WTC11 (cell line): ENCODE data around the gene DPF1. TPM values are rescaled to one million over a fixed set of nuclear protein-coding genes. Genes with fewer than 3 reads are reported as not detected.
A peak's percentile ranks its signal among the peaks of the same experiment; 100 is the strongest.

Source experiments
- ATAC-seq: fragments of 200-7000 bp; cut with Tn5 transposase; 2 replicates; pipeline ENCODE4 v1.10.0; 2021; ENCODE audit warnings: mild to moderate bottlenecking, moderate library complexity
- CTCF ChIA-PET: fragments of 300-600 bp; sonication (Branson Sonifier 250); formaldehyde crosslinking; loops from one replicate; lab custom pipeline; 2021; ENCODE audit warnings: antibody characterized with exemption; lab: Charles Lee
- POLR2A ChIA-PET: fragments of 350-600 bp; sonication (Branson Sonifier 250); formaldehyde crosslinking; loops from one replicate; lab custom pipeline; 2021; ENCODE audit warnings: antibody characterized with exemption; lab: Charles Lee
- DNase-seq: peaks from one replicate; pipeline ENCODE4 v3.0.0; 2021; ENCODE audit warnings: low spot score
- H3K27ac Mint-ChIP-seq: 2 replicates; pipeline ENCODE4 v1.8.0; 2021; ENCODE audit warnings: mixed read lengths
- H3K27me3 Mint-ChIP-seq: 2 replicates; pipeline ENCODE4 v1.8.0; 2021; ENCODE audit warnings: low read depth, mild to moderate bottlenecking, moderate library complexity, mixed read lengths
- H3K36me3 Mint-ChIP-seq: 2 replicates; pipeline ENCODE4 v1.8.0; 2021; ENCODE audit warnings: mixed read lengths
- H3K4me1 Mint-ChIP-seq: 2 replicates; pipeline ENCODE4 v1.8.0; 2022; ENCODE audit warnings: mixed read lengths
- H3K4me3 Mint-ChIP-seq: 2 replicates; pipeline ENCODE4 v1.8.0; 2021; ENCODE audit warnings: mild to moderate bottlenecking, moderate library complexity, mixed read lengths
- H3K9me3 Mint-ChIP-seq: 2 replicates; pipeline ENCODE4 v1.8.0; 2021; ENCODE audit warnings: mixed read lengths
- CBFB ChIP-seq: sonication (generic); formaldehyde crosslinking; IDR thresholded peaks from 2 replicates; pipeline ENCODE4 v1.8.1; 2022; ENCODE audit warnings: mild to moderate bottlenecking, low read depth, missing genetic modification reagents
- CREB1 ChIP-seq: sonication (generic); formaldehyde crosslinking; IDR thresholded peaks from 2 replicates; pipeline ENCODE4 v1.8.0; 2023; ENCODE audit warnings: mild to moderate bottlenecking, missing genetic modification reagents
- FOXP1 ChIP-seq: sonication (generic); formaldehyde crosslinking; IDR thresholded peaks from 2 replicates; pipeline ENCODE4 v1.8.0; 2022; ENCODE audit warnings: missing genetic modification reagents, mild to moderate bottlenecking, moderate library complexity, borderline replicate concordance
- MXD4 ChIP-seq: fragments of 250-450 bp; sonication (Bioruptor Pico); IDR thresholded peaks from 2 replicates; pipeline ENCODE4 v1.8.0; 2021; ENCODE audit warnings: mild to moderate bottlenecking, moderate library complexity, borderline replicate concordance
- RORB ChIP-seq: fragments of 250-450 bp; sonication (Bioruptor Pico); IDR thresholded peaks from 2 replicates; pipeline ENCODE4 v1.9.0; 2021; ENCODE audit warnings: mild to moderate bottlenecking
- SMAD4 ChIP-seq: sonication (generic); formaldehyde crosslinking; IDR thresholded peaks from 2 replicates; pipeline ENCODE4 v1.8.0; 2022; ENCODE audit warnings: mild to moderate bottlenecking, missing genetic modification reagents
- ZNF396 ChIP-seq: fragments of 250-450 bp; sonication (Bioruptor Pico); IDR thresholded peaks from 2 replicates; pipeline ENCODE4 v1.8.0; 2021; ENCODE audit warnings: mild to moderate bottlenecking, moderate library complexity, borderline replicate concordance
- ZNF416 ChIP-seq: fragments of 250-450 bp; sonication (Bioruptor Pico); IDR thresholded peaks from 2 replicates; pipeline ENCODE4 v1.9.0; 2021; ENCODE audit warnings: mild to moderate bottlenecking, inconsistent platforms
- ZNF512 ChIP-seq: sonication (generic); formaldehyde crosslinking; IDR thresholded peaks from 2 replicates; pipeline ENCODE4 v1.8.1; 2022; ENCODE audit warnings: missing genetic modification reagents, borderline replicate concordance
- ZNF671 ChIP-seq: fragments of 250-450 bp; sonication (Bioruptor Pico); IDR thresholded peaks from 2 replicates; pipeline ENCODE4 v1.8.0; 2021; ENCODE audit warnings: mild to moderate bottlenecking
- total RNA-seq: library from RNA; stranded (reverse); gene quantifications from 3 replicates; pipeline ENCODE4 v1.2.3, GENCODE V29; 2021
- TF ChIP-seq, protein P1 (sequence below): sonication (generic); formaldehyde crosslinking; IDR thresholded peaks from 2 replicates; pipeline ENCODE4 v1.8.0; 2023; ENCODE audit warnings: missing genetic modification reagents, mild to moderate bottlenecking, borderline replicate concordance
- TF ChIP-seq, protein P2 (sequence below): sonication (generic); formaldehyde crosslinking; conservative IDR thresholded peaks from 2 replicates; pipeline ENCODE4 v1.8.1; 2023; ENCODE audit warnings: mild to moderate bottlenecking, low read depth, missing genetic modification reagents, moderate library complexity
- TF ChIP-seq, protein P3 (sequence below): fragments of 250-450 bp; sonication (Bioruptor Pico); conservative IDR thresholded peaks from 2 replicates; pipeline ENCODE4 v1.9.0; 2021; ENCODE audit warnings: mild to moderate bottlenecking
- TF ChIP-seq, protein P4 (sequence below): fragments of 200-600 bp; IDR thresholded peaks from 2 replicates; pipeline ENCODE4 v1.8.0; 2022; ENCODE audit warnings: antibody characterized with exemption

Gene DPF1
- total RNA-seq, 1 experiment from 2014 or later: 6.8 TPM

DNA sequence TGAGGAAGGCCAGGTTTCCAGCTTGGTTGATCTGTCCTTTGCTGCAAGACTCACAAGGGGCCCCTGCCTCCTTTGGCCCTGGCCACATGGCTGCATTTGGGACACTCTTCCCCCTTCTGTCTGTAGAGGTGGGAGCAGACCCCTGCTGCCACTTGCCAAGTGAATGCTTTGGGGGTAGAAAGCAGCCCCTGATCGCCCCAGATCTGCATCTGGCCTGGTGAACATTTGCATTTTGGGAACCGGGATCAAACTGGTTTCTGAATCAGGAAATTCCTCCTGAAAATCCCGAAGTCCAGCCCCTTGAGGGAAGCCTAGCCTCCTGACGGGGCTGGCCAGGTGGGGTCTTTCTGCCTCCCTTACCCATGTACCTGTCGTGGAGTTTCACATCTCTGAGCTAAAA, 14.9 kb downstream of the DPF1 start:
- ChIA-PET CTCF (interaction anchor here (0.6 to 8.8 kb wide), 5 partner anchors 16 to 303 kb away, joined by 3 to 88 read pairs (median 4); partner anchors contain the start of gene WDR87), POLR2A (interaction anchor here (0.7 to 1.0 kb wide), 2 partner anchors 67 to 205 kb away, joined by 3 read pairs; no protein-coding TSS in a partner anchor)
- no peaks in the 10 kb centered on the region for H3K9me3 Mint-ChIP-seq
- H3K4me1 Mint-ChIP-seq: peaks cover 32% of the 10 kb centered on the region
- ATAC-seq (peak; percentile 7), DNase-seq (no peak)
- TF ChIP-seq ZNF396 (no peak), ZNF671 (CRISPR knock-in tag) (no peak), ZNF512 (CRISPR knock-in tag) (no peak), CREB1 (CRISPR knock-in tag) (0 out of 2 replicates have a peak, but pooled peaks have one; percentile 20)
- TF ChIP-seq, protein P1, sequence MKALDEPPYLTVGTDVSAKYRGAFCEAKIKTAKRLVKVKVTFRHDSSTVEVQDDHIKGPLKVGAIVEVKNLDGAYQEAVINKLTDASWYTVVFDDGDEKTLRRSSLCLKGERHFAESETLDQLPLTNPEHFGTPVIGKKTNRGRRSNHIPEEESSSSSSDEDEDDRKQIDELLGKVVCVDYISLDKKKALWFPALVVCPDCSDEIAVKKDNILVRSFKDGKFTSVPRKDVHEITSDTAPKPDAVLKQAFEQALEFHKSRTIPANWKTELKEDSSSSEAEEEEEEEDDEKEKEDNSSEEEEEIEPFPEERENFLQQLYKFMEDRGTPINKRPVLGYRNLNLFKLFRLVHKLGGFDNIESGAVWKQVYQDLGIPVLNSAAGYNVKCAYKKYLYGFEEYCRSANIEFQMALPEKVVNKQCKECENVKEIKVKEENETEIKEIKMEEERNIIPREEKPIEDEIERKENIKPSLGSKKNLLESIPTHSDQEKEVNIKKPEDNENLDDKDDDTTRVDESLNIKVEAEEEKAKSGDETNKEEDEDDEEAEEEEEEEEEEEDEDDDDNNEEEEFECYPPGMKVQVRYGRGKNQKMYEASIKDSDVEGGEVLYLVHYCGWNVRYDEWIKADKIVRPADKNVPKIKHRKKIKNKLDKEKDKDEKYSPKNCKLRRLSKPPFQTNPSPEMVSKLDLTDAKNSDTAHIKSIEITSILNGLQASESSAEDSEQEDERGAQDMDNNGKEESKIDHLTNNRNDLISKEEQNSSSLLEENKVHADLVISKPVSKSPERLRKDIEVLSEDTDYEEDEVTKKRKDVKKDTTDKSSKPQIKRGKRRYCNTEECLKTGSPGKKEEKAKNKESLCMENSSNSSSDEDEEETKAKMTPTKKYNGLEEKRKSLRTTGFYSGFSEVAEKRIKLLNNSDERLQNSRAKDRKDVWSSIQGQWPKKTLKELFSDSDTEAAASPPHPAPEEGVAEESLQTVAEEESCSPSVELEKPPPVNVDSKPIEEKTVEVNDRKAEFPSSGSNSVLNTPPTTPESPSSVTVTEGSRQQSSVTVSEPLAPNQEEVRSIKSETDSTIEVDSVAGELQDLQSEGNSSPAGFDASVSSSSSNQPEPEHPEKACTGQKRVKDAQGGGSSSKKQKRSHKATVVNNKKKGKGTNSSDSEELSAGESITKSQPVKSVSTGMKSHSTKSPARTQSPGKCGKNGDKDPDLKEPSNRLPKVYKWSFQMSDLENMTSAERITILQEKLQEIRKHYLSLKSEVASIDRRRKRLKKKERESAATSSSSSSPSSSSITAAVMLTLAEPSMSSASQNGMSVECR (CRISPR knock-in tag): no peak
- TF ChIP-seq, protein P2, sequence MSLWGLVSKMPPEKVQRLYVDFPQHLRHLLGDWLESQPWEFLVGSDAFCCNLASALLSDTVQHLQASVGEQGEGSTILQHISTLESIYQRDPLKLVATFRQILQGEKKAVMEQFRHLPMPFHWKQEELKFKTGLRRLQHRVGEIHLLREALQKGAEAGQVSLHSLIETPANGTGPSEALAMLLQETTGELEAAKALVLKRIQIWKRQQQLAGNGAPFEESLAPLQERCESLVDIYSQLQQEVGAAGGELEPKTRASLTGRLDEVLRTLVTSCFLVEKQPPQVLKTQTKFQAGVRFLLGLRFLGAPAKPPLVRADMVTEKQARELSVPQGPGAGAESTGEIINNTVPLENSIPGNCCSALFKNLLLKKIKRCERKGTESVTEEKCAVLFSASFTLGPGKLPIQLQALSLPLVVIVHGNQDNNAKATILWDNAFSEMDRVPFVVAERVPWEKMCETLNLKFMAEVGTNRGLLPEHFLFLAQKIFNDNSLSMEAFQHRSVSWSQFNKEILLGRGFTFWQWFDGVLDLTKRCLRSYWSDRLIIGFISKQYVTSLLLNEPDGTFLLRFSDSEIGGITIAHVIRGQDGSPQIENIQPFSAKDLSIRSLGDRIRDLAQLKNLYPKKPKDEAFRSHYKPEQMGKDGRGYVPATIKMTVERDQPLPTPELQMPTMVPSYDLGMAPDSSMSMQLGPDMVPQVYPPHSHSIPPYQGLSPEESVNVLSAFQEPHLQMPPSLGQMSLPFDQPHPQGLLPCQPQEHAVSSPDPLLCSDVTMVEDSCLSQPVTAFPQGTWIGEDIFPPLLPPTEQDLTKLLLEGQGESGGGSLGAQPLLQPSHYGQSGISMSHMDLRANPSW (CRISPR knock-in tag): no peak
- H3K4me3 Mint-ChIP-seq: peak overlapping the region; percentile 70
- peak overlapping the region; percentile 32; the same call in 1 of the 2 replicates for H3K27ac Mint-ChIP-seq
- no peaks in the 10 kb centered on the region for H3K36me3 Mint-ChIP-seq
- peaks cover 17% of the 10 kb centered on the region for H3K27me3 Mint-ChIP-seq

GRCh38 chr19:38208571-38208970, 15.5 kb downstream of the DPF1 start:
- CTCF ChIA-PET: interaction anchor here (0.6 to 8.8 kb wide), 5 partner anchors 16 to 302 kb away, joined by 3 to 88 read pairs (median 4); partner anchors contain the start of gene WDR87
- no peak for DNase-seq

More at GRCh38 chr19:38208571-38208970, 15.5 kb downstream of the DPF1 start:
- Mint-ChIP-seq H3K27ac (no peak overlapping the region), H3K36me3 (no peaks in the 10 kb centered on the region), H3K4me3 (peak overlapping the region; percentile 70; the same call in 1 of the 2 replicates), H3K9me3 (no peaks in the 10 kb centered on the region), H3K4me1 (peaks cover 28% of the 10 kb centered on the region), H3K27me3 (peaks cover 17% of the 10 kb centered on the region)
- POLR2A ChIA-PET: no interaction called here
- no peak for ATAC-seq
- no peak for TF ChIP-seq ZNF416 (CRISPR knock-in tag)
- TF ChIP-seq, protein P3, sequence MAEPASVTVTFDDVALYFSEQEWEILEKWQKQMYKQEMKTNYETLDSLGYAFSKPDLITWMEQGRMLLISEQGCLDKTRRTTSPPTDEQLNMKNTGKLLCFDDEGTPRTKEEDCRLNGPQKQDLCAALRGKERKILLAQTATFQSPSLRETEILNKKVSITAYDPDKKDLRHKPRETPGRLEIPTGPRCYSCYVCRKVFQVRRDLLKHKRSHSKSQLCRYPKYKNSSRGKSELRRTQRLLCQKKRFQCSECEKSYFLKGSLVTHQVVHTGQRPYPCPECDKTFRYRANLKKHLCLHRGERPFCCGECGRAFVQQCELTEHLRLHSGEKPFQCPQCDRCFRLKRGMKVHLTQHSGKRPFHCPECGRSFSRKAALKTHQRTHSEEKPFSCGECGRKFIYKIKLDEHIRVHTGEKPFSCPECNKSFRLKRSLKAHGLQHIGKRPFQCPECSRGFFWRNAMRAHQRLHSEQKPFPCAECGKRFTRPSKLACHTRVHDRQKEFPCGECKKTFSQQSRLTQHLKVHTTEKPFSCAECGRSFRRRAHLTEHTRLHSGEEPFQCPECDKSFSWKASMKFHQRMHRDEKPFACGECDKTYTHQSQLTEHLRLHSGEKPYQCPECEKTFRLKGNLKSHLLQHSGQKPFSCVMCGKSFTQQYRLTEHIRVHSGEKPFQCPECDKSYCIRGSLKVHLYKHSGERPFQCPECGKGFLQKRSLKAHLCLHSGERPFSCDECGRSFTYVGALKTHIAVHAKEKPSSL: no peak
- TF ChIP-seq, protein P4, sequence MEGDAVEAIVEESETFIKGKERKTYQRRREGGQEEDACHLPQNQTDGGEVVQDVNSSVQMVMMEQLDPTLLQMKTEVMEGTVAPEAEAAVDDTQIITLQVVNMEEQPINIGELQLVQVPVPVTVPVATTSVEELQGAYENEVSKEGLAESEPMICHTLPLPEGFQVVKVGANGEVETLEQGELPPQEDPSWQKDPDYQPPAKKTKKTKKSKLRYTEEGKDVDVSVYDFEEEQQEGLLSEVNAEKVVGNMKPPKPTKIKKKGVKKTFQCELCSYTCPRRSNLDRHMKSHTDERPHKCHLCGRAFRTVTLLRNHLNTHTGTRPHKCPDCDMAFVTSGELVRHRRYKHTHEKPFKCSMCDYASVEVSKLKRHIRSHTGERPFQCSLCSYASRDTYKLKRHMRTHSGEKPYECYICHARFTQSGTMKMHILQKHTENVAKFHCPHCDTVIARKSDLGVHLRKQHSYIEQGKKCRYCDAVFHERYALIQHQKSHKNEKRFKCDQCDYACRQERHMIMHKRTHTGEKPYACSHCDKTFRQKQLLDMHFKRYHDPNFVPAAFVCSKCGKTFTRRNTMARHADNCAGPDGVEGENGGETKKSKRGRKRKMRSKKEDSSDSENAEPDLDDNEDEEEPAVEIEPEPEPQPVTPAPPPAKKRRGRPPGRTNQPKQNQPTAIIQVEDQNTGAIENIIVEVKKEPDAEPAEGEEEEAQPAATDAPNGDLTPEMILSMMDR: no peak
- TF ChIP-seq FOXP1 (CRISPR knock-in tag): no peak
- TF ChIP-seq MXD4 (CRISPR knock-in tag): no peak
- no peak for TF ChIP-seq CBFB (CRISPR knock-in tag)
- TF ChIP-seq RORB (CRISPR knock-in tag): no peak
- TF ChIP-seq SMAD4 (CRISPR knock-in tag): no peak
